ENCODE data around the gene IAPP. TPM values are rescaled to one million over a fixed set of nuclear protein-coding genes. Genes with fewer than 3 reads are reported as not detected.

The IAPP gene
- total RNA-seq: not detected

- peaks cover 5% of the 10 kb centered on the region for H3K4me1 Mint-ChIP-seq
- H3K36me3 Mint-ChIP-seq (ENCODE audit: low read depth): no peaks in the 10 kb centered on the region
- no peak within 1 kb of the TSS for H3K4me3 Mint-ChIP-seq
- no peaks in the 10 kb centered on the region for H3K9me3 Mint-ChIP-seq
- H3K27me3 Mint-ChIP-seq: peaks cover 4% of the 10 kb centered on the region
- no peak for ATAC-seq (replicated peaks)
- no peak within 1 kb of the TSS for H3K27ac Mint-ChIP-seq
Observed at GRCh38 chr12:21372602-21373001, at the start of gene IAPP. Gene IAPP (plus strand): TSS chr12:21372902. CDS start chr12:21373352, 450 bp downstream.

GRCh38 chr12:21323736-21324135, 49.0 kb upstream of the IAPP start:
- no peak for ATAC-seq (replicated peaks)
- peaks cover 16% of the 10 kb centered on the region for H3K9me3 Mint-ChIP-seq
- no peaks in the 10 kb centered on the region for H3K36me3 Mint-ChIP-seq (ENCODE audit: low read depth)
- H3K27me3 Mint-ChIP-seq: no peaks in the 10 kb centered on the region
- H3K27ac Mint-ChIP-seq: no peak overlapping the region
- no peak overlapping the region for H3K4me3 Mint-ChIP-seq
- no peaks in the 10 kb centered on the region for H3K4me1 Mint-ChIP-seq

GRCh38 chr12:21324551-21324950, 48.2 kb upstream of the IAPP start:
- no peak for ATAC-seq (replicated peaks)
- Mint-ChIP-seq H3K27me3 (no peaks in the 10 kb centered on the region), H3K9me3 (peaks cover 16% of the 10 kb centered on the region), H3K4me1 (no peaks in the 10 kb centered on the region), H3K36me3 (ENCODE audit: low read depth) (no peaks in the 10 kb centered on the region), H3K4me3 (no peak overlapping the region), H3K27ac (no peak overlapping the region)

- ATAC-seq (replicated peaks): no peak
- Mint-ChIP-seq H3K9me3 (peaks cover 20% of the 10 kb centered on the region), H3K4me3 (no peak overlapping the region), H3K4me1 (no peaks in the 10 kb centered on the region), H3K27ac (no peak overlapping the region), H3K36me3 (ENCODE audit: low read depth) (no peaks in the 10 kb centered on the region), H3K27me3 (peaks cover 4% of the 10 kb centered on the region)
Observed at GRCh38 chr12:21328578-21328977, 44.1 kb upstream of the IAPP start.

GRCh38 chr12:21330682-21331253, 41.9 kb upstream of the IAPP start:
- no peaks in the 10 kb centered on the region for H3K36me3 Mint-ChIP-seq (ENCODE audit: low read depth)
- H3K27me3 Mint-ChIP-seq: peaks cover 4% of the 10 kb centered on the region
- H3K4me3 Mint-ChIP-seq: no peak overlapping the region
- no peak for ATAC-seq (replicated peaks)
- H3K9me3 Mint-ChIP-seq: peaks cover 20% of the 10 kb centered on the region
- no peaks in the 10 kb centered on the region for H3K4me1 Mint-ChIP-seq
- H3K27ac Mint-ChIP-seq: no peak overlapping the region

- no peak within 1 kb of the TSS for H3K4me3 Mint-ChIP-seq
- H3K27ac Mint-ChIP-seq: no peak within 1 kb of the TSS
- H3K9me3 Mint-ChIP-seq: peaks cover 5% of the 10 kb centered on the region
- peaks cover 4% of the 10 kb centered on the region for H3K27me3 Mint-ChIP-seq
- ATAC-seq (replicated peaks): no peak
- H3K36me3 Mint-ChIP-seq (ENCODE audit: low read depth): no peaks in the 10 kb centered on the region
- H3K4me1 Mint-ChIP-seq: no peaks in the 10 kb centered on the region
Observed at GRCh38 chr12:21334771-21335325, 37.9 kb upstream of the IAPP start, which contains the start of gene SLCO1A2. Gene SLCO1A2 (minus strand): TSS chr12:21334917. CDS start chr12:21334647, 270 bp downstream.

- Mint-ChIP-seq H3K4me3 (no peak overlapping the region), H3K36me3 (ENCODE audit: low read depth) (no peaks in the 10 kb centered on the region), H3K27me3 (peaks cover 2% of the 10 kb centered on the region), H3K4me1 (peaks cover 6% of the 10 kb centered on the region), H3K9me3 (no peaks in the 10 kb centered on the region), H3K27ac (no peak overlapping the region)
- ATAC-seq (replicated peaks): no peak
Observed at GRCh38 chr12:21336656-21337055, 36.0 kb upstream of the IAPP start.

- no peak overlapping the region for H3K27ac Mint-ChIP-seq
- no peaks in the 10 kb centered on the region for H3K36me3 Mint-ChIP-seq (ENCODE audit: low read depth)
- peaks cover 6% of the 10 kb centered on the region for H3K4me1 Mint-ChIP-seq
- no peaks in the 10 kb centered on the region for H3K9me3 Mint-ChIP-seq
- no peak for ATAC-seq (replicated peaks)
- no peak overlapping the region for H3K4me3 Mint-ChIP-seq
- peaks cover 3% of the 10 kb centered on the region for H3K27me3 Mint-ChIP-seq
Observed at GRCh38 chr12:21337453-21337852, 35.2 kb upstream of the IAPP start.

GRCh38 chr12:21337959-21338744, 34.5 kb upstream of the IAPP start:
- Mint-ChIP-seq H3K36me3 (ENCODE audit: low read depth) (no peaks in the 10 kb centered on the region), H3K9me3 (no peaks in the 10 kb centered on the region), H3K27ac (no peak overlapping the region), H3K4me1 (peaks cover 6% of the 10 kb centered on the region), H3K27me3 (peaks cover 3% of the 10 kb centered on the region), H3K4me3 (no peak overlapping the region)
- no peak for ATAC-seq (replicated peaks)

GRCh38 chr12:21339921-21340320, 32.8 kb upstream of the IAPP start:
- no peak overlapping the region for H3K4me3 Mint-ChIP-seq
- no peaks in the 10 kb centered on the region for H3K36me3 Mint-ChIP-seq (ENCODE audit: low read depth)
- no peak overlapping the region for H3K27ac Mint-ChIP-seq
- H3K4me1 Mint-ChIP-seq: peaks cover 6% of the 10 kb centered on the region
- H3K9me3 Mint-ChIP-seq: no peaks in the 10 kb centered on the region
- ATAC-seq (replicated peaks): no peak
- peaks cover 3% of the 10 kb centered on the region for H3K27me3 Mint-ChIP-seq

- Mint-ChIP-seq H3K36me3 (ENCODE audit: low read depth) (no peaks in the 10 kb centered on the region), H3K9me3 (no peaks in the 10 kb centered on the region), H3K27me3 (peaks cover 3% of the 10 kb centered on the region), H3K4me1 (peaks cover 6% of the 10 kb centered on the region), H3K27ac (no peak overlapping the region), H3K4me3 (no peak overlapping the region)
- peak; percentile 26 for ATAC-seq (replicated peaks)
Observed at GRCh38 chr12:21340403-21340802, 32.3 kb upstream of the IAPP start.

GRCh38 chr12:21341769-21342168, 30.9 kb upstream of the IAPP start:
- no peaks in the 10 kb centered on the region for H3K36me3 Mint-ChIP-seq (ENCODE audit: low read depth)
- H3K27me3 Mint-ChIP-seq: peaks cover 5% of the 10 kb centered on the region
- no peaks in the 10 kb centered on the region for H3K9me3 Mint-ChIP-seq
- peaks cover 6% of the 10 kb centered on the region for H3K4me1 Mint-ChIP-seq
- H3K4me3 Mint-ChIP-seq: no peak overlapping the region
- ATAC-seq (replicated peaks): no peak
- H3K27ac Mint-ChIP-seq: no peak overlapping the region

GRCh38 chr12:21343636-21344035, 29.1 kb upstream of the IAPP start:
- H3K4me3 Mint-ChIP-seq: no peak overlapping the region
- no peak overlapping the region for H3K27ac Mint-ChIP-seq
- no peak for ATAC-seq (replicated peaks)
- H3K4me1 Mint-ChIP-seq: peaks cover 6% of the 10 kb centered on the region
- no peaks in the 10 kb centered on the region for H3K36me3 Mint-ChIP-seq (ENCODE audit: low read depth)
- H3K9me3 Mint-ChIP-seq: no peaks in the 10 kb centered on the region
- H3K27me3 Mint-ChIP-seq: peaks cover 11% of the 10 kb centered on the region

GRCh38 chr12:21346542-21347205, 26.0 kb upstream of the IAPP start:
- no peaks in the 10 kb centered on the region for H3K4me1 Mint-ChIP-seq
- H3K27me3 Mint-ChIP-seq: peaks cover 14% of the 10 kb centered on the region
- H3K36me3 Mint-ChIP-seq (ENCODE audit: low read depth): no peaks in the 10 kb centered on the region
- H3K9me3 Mint-ChIP-seq: no peaks in the 10 kb centered on the region
- no peak overlapping the region for H3K27ac Mint-ChIP-seq
- H3K4me3 Mint-ChIP-seq: no peak overlapping the region
- ATAC-seq (replicated peaks): no peak

GRCh38 chr12:21350975-21351374, 21.7 kb upstream of the IAPP start:
- Mint-ChIP-seq H3K4me3 (no peak overlapping the region), H3K27ac (no peak overlapping the region), H3K9me3 (no peaks in the 10 kb centered on the region), H3K36me3 (ENCODE audit: low read depth) (no peaks in the 10 kb centered on the region), H3K27me3 (peaks cover 22% of the 10 kb centered on the region), H3K4me1 (no peaks in the 10 kb centered on the region)
- ATAC-seq (replicated peaks): no peak
